NCI-H1436 (cell line): ENCODE results near the gene PDE7B.
"Not testable (repeated sequence)": the region's sequence is repeated elsewhere in the genome, so short reads cannot be mapped to it uniquely, and the experiment has no call there.

ENCODE experiments used
- DNase-seq: peaks from one replicate; lab custom pipeline; 2025; lab: John Stamatoyannopoulos, UW

PDE7B gene

DNA sequence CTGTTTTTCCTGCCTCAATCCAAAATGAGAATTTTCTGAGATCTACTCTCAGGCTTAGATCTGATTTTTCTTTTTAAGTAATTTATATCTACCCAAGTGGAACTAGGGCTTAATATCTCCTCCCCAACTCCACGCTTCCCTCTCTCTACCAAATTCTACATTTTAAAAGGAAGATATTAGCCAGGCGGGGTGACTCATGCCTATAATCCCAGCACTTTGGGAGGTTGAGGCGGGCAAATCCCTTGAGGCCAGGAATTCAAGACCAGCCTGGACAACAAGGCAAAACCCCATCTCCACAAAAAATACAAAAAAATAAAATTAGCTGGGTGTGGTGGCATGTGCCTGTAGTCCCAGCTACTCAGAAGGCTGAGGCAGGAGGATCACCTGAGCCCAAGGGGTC is 337.6 kb downstream of the PDE7B start:
- no peak for DNase-seq

DNA sequence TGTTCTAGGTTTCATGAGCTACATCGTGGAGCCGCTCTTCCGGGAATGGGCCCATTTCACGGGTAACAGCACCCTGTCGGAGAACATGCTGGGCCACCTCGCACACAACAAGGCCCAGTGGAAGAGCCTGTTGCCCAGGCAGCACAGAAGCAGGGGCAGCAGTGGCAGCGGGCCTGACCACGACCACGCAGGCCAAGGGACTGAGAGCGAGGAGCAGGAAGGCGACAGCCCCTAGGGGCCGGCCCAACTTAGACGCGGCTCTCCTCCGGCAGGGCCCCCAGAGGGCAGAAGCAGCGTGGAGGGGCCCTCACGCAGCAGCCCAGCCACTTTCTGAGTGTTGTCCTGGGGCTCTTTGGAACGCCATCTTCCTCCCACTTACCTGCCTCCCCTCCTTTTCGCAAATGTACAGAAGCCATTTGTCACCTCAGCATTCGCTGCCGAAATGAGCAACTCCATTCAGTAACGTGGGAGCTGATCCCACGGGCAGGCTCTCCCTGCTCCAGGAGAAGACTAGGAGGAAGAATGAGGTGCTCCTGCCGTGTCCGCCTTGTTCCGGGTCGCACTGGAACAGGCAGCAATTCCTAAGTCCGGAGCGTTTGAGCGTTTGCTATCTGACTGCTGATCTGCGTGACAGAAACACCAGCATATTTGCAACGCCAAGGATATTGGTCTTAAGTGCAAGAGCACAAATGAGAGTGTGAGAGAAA is 340.3 kb downstream of the PDE7B start:
- no peak for DNase-seq

DNA sequence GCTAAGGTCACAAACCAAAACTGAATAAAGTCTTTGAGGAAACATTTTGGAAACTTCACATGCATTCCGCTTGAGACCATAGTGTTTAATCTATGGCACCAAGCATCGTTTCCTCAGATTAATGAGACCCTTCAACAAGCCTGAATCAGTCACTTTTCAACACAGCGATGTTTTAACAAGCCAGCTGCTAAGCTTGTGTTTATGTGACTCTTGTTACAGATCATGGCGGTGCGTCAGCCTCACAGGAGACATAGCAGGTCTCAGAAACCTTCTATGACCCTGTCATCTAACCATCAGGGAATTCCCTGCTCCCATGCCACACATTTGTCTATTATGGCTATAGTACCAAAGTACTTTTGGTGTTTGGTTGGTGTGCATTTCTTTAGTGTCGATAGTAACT is 341.4 kb downstream of the PDE7B start:
- no peak for DNase-seq

DNA sequence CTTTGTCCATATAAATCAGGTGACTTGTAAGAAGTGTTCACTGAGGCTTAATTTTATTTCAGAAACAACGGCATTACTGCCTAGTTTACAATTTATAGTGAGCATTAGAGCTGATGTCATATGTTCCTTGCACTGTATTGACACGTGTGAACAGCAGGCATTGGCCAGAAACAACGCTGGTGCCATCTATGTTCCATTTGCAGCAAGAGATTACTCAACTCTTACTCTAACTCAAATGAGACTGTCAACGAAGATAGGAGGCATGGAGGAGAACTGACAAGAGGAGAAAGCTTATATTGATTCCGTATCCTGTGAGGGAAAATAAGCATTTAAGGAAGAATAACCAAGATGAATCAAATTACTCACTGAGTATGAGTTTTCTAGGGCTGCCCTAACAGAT is 350.2 kb downstream of the PDE7B start:
- peak; percentile 20 for DNase-seq

DNA sequence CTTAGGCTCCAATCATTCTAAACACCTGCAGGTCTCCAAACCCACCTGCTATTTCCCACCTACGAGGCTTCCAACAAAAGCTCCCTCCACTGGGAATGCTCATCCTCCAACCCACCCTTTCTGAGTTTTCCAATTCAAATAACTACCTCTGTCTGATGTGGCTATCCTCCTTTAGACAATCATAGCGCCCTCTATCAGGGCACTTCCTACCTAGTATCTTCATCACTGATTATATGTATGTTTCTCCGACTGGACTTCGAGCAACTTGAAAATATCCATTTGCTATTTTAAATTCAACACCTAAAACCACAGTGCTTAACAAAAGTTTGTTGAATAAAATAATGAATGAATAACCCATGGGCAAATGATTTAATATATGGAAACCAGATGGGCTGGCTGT is 357.3 kb downstream of the PDE7B start:
- DNase-seq, result no peak

DNA sequence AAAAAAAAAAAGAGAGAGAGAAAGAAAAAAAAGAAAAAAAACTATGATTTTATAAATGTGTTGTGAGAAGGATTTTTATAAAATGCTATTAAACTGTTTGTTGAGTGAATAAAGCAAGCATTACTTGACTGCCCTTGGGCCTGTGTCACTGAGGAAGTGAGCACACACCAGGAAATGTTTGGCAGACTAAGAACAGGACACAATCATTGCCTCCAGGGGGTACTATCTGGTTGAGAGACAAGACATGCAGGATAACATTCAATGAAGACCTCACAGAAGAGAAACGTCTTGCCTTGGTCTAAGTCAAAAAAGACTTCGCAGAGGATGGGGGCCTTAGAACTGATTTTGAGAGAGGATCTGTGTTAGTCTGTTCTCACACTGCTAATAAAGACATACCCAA is 358.0 kb downstream of the PDE7B start:
- no peak for DNase-seq

DNA sequence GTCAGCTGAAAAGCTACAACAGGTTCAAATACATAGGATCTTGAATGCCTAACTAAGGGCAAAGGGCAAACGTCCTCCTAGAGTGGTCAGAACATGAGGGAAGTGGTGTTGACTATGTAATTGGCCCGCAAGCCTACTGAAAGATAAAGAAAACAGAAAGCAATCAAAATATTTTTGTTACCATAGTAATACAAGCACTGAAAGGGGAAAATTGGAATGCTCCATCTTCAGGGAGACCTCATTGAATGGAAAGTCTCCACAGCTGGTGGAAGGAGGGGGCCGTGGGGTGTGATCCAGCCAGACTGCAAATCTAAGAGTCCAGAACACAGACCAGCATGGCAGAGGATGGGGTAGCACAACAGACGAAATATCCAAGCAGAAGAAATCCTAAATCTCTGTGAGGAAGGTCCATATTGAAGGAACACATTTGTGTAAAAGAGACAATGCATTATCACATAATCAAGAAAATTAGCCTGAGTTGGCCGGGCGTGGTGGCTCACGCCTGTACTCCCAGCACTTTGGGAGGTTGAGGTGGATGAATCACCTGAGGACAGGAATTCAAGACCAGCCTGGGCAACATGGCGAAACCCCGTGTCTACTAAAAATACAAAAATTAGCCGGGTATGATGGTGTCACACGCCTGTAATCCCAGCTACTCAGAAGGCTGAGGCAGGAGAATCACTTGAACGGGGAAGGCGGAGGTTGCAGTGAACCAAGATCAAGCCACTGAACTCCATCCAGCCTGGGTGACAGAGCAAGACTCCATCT is 359.1 kb downstream of the PDE7B start:
- no peak for DNase-seq

DNA sequence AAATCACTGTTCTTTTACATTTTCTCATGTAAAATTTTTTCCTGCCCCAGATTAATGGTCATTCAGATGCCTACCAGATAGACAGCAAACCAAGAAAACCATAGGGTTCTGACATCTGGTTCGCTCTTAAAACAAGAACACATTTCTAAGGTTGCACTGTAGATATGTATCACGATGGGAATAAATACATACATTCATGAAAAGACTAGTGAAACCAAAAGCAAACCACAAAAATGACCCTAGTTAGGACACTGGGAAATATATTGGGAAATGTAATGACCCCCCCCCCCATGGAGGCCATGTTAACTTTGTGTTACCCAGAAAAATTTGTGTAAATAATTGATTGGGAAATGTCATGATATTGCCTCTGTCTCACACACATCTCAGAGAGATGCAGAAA is 361.1 kb downstream of the PDE7B start:
- no peak for DNase-seq

DNA sequence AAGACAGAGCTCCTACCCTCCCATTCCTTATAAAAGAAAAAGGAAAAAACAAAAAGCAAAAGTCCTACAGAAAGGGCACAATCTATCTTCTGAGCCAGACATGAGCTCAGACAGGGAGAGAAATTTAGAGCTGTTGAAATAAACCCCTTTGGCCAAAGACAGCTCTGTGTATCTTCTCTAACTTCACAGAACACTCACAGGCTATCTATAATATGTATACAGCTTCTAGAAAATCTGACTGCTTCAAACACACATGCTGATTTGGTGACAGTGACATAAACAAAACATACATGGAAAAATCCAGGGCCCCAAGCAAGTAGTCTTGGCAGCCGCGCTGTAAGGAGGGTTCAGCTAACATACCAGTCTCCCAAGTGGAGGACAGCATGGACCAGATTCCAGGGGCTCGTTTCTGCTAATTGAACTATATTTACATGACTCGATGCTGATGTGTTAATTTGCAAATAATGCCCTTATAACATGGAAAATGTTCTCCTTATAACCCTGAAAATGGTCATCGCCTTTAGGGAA is 361.6 kb downstream of the PDE7B start:
- no peak for DNase-seq

DNA sequence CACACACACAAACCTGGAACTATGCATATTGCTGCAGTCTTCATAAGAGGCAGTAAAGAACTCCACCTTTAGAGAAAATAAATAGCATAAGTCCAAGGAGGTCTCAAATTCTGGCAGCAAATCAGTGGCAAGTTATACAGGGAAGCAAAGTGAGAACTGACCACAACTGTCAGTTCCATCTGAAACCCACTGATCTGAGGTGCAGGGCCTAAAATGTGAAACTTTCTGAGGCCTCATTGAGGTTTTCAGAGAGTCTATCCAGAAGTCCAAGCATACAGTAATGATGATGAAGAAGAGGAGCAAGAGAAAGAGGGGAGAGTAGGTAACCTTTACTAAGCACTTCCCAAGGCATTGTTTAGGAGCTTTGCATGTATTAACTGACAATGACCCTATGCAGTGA is 362.4 kb downstream of the PDE7B start:
- DNase-seq, result no peak

DNA sequence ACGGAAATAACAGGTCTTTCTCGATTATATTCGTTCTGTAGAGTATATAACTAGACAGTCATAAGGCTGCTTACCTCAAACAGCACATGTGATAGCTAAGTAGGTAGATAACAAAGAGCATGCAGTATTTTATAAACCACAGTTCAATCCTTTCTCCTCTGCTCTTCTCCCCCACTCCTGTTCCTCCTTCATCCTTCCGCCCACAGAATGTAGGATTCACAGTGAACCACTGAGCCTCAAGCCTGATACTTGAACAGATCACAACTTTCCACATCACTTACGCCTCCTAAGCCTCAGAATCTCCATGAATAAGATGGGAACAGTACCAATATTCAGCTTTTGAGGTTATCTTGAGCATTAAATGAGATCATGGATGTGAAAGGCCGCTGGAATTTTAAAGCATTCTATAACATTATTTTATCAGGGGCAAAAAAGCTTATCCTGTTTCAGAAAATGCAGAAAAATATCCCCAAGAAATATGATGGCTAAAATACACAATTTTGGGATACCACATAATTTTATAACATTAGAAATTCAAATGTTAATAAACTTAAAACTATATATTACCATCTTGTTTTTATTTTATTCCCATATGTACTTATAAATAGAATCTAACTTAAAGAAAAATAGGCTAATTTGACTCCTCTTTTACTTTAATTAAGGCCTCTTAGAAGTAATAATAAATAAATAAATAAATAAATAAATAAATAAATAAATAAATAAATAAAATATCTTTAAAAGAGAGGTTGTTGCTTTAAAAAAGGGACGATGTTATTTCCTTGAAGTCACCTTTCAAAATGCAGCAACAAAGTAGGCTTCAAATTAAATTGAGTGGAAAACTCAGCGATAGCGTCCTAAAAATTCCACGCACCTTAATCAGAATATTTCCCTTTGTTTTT is 365.3 kb downstream of the PDE7B start:
- DNase-seq, result no peak

DNA sequence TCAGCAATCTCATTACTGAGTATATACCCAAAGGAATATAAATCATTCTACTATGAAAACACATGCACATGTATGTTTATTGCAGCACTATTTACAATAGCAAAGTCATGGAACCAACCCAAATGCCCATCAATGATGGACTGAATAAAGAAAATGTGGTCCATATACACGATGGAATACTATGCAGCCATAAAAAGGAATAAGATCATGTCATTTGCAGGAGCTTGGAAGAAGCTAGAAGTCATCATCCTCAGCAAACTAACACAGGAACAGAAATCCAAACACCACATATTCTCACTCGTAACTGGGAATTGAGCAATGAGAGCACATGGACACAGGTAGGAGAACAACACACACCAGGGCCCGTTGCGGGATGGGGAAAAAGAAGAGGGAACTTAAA is 373.5 kb downstream of the PDE7B start:
- not testable (repeated sequence) for DNase-seq

DNA sequence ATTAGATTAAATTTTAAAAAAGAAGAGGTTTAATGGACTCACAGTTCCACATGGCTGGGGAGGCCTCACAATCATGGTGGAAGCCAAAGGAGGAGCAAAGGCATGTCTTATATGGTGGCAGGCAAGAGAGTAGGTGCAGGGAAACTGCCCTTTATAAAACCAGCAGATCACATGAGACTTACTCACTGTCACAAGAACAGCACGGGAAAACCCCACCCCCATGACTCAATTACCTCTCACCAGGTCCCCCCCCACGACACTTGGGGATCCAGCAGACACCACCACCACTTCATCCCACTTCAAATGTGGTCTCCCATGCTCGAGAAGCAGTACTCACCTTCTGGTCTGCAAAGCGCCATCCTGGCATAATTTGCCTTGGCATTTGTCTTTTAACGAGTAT is 374.0 kb downstream of the PDE7B start:
- DNase-seq, result no peak

DNA sequence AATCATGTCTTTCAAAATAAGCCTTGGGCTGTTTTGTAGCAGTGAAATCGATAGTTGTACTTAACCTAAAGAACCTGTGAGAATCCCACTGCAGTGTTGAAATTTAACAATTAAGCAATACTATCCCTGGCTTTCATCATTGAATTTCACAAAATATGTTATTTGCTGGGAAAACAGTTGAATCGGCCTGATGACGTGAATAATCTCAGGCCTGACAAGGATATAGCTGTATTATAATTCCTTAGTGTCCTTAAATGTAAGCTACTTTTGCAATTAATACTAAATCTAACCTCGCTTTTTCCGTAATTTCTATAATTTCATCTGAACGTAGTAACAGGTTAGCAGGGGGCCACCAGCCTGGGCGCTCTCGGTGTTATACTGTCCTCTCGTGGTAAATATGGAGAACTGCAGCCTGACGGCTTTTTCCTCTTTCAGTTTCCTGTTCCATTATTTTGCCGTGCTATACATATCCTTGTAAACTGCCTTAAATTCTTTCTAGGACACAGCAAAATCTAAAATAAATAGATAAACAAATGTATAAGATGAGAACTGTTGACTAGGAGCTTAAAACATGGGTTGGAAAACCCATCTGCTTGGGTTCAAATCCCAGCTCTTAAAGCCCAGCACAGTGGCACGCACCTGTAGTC is 374.6 kb downstream of the PDE7B start:
- DNase-seq, result peak; percentile 43

DNA sequence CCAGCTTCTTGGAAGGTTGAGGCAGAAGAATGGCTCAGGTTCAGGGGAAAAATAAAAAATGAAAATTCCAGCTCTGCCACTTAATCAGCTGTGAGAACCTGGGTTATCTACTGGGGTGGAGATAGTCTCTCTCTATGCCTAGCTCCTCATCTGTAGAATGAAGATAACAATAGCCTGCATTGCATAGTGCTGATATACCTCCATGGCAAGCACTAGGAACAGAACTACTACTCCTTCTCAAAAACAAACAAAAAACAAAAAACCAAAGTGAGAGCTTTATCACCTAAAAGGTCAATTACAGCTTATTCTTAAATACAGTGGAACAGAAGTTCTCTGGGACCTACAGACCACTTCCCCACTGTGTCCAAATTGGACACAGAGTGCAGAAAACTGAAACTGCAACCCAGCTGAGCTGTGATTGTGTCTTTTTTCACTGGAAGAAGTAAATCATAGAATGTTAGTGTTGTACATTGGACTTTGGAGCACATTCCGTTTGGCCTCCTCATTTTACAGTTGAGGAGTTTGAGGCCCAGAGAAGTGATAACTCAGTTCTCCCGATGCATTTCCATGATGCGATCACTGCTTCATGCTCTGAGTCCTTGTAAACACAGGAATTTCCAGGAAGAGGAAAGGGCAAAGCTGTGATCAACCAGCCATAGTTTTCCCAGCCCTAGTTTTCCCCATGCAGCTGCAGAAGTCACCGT is 375.3 kb downstream of the PDE7B start:
- no peak for DNase-seq

DNA sequence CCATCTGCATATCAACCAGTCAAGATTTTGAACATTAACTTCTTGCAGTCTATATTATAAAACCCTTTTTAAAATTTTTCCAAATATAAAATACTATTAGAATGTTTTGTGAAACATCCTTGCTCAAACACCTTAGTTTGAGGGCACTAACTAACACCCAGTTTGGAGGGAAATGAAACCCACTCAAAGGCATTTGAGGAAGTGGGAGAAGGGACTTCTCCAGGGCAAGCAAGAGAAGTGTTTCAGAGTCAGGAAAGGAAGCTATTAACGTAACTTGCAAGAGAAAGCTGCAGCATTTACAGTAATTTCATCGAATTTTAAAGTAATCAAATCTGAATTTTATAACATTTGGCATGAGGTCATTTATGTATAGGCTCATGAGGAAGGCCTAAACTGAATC is 377.3 kb downstream of the PDE7B start:
- no peak for DNase-seq

DNA sequence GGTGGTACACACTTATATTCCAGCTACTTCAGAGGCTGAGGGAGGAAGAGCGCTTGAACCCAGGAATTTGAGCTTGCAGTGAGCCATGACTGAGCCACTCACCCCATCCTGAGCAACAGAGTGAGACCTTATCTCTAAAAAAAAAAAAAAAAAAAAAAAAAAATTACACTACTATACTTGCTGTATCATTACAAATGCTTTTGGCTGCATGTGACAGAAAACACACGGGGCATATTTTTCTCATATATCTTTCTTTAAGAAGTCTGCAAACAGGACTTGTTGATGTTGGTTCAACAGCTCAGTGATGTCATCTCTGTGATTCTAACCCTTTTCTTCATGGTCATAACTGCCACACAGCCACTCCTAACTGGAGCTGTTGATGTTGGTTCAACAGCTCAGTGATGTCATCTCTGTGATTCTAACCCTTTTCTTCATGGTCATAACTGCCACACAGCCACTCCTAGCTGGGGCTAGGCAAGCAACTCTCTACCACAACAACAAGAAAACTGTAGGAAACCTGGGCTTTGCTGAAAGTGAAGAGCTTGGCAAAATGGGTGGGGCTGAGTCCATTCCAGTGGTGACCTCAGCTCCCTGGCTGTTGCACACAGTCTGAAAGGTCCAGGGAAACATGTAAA is 378.8 kb downstream of the PDE7B start:
- no peak for DNase-seq

DNA sequence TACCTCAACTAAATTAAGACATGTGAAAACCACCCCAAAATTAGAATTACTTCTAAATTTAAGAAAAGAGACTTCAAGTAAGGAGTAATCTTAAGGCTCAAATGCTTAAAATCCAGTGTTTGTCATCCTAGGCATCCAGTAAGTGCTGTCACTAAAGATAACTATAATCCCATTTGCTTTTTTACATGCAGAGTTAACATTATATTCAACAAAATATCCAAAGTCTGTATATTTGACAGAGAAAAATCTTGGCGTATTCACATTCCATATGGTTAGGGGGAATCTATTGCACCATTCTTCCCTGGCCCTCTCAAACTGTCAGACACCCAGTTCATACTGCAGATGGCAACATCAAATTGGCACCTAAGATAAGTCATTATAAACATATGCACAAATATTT is 381.2 kb downstream of the PDE7B start:
- DNase-seq, result no peak

DNA sequence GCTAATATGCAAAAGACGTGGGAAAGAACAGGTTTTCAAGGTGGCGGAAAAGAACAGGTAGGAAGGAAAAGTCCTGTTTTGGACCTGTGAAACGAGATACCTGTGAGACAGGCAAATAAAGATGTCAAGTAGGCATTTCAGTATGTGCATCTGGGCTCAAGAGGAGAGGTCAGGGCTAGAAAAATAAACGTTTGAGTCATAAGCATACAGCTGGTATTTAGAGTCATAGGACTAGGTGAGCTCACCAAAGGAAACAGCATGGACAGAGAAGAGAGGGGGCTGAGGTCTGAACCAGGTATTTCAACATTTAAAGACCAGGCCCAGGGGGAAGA is 383.7 kb downstream of the PDE7B start:
- no peak for DNase-seq

DNA sequence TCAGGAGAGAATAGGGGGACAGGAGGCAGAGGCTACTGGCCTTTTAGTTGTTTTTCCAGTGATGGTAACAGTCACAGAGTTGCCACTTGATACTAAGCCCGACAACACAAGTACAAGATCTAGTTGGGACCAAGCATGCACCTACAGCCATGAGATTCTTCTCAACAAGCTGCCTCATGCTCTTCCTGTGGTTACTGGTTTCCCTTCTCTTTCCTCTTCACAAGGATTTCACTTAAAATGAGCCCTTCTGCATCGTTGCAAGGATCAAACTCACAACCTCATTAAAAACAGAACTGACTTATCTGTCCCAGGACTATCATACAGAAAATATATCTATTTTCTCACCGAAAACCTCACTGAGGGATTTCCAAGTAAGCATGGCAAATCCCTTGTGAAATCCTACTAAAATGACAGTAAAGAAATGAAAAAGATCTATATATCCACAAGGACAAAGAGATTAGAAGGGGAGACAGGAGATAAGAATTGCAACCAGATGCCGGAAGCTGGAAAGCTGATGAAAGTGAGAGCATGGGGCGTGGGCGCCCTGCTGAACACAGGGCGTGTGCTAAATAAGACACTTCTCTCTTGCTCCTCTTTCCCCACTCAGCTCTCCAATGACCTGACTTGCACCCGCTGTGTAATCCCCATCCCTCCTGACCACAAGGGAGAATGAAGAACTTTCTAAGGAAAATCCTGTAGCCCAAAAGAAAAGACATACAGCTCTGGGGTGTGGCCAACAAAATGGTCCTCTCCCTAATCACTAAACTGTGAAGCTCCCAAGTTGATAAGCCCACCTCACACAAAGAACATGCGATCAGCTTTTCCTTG is 385.2 kb downstream of the PDE7B start:
- no peak for DNase-seq
